HCT116 (cell line): ENCODE results near the gene CHD1L. TPM values are rescaled to one million over a fixed set of nuclear protein-coding genes. Genes with fewer than 3 reads are reported as not detected.

Source experiments
- ATAC-seq: fragments of 200-7000 bp; cut with Tn5 transposase; 2 replicates; pipeline ENCODE4 v1.9.1; 2020; ENCODE audit warnings: mild to moderate bottlenecking, moderate library complexity
- BruUV-seq: library from RNA; stranded (reverse); fragments of 400-500 nt; replicated peaks from 2 replicates; lab custom pipeline; 2021; lab: Mats Ljungman, UMichigan
- CTCF ChIA-PET: fragments of 300-600 bp; sonication (Branson Sonifier 250); formaldehyde crosslinking; loops from one replicate; lab custom pipeline; 2021; ENCODE audit warnings: antibody characterized with exemption; lab: Charles Lee
- POLR2A ChIA-PET: fragments of 300-600, 350-600 bp; sonication (Branson Sonifier 250); formaldehyde crosslinking; loops from one replicate; lab custom pipeline; 2021; ENCODE audit warnings: antibody characterized with exemption; lab: Charles Lee
- RAD21 ChIA-PET, 2 experiments: fragments of 300-600 bp; sonication (Branson Sonifier 250); formaldehyde crosslinking; loops; one replicate each; lab custom pipeline; 2023; ENCODE audit warnings: low total read pairs in 2 of 2; ENCODE audit not compliant: uncharacterized antibody in 2 of 2, unreplicated experiment in 2 of 2, low non-redundant PET in 1 of 2; lab: Charles Lee
- DNase-seq: peaks from one replicate; pipeline ENCODE4 v3.0.0-alpha.2; 2010; ENCODE audit warnings: low read depth, low spot score
- H2AFZ ChIP-seq: fragments of 200-600 bp; shearing (Covaris generic), sonication (generic); 2 replicates; pipeline ENCODE4 v1.6.1; 2017; ENCODE audit warnings: low read depth, mixed run types, mixed read lengths, antibody characterized with exemption, low read length; ENCODE audit not compliant: poor library complexity, severe bottlenecking
- H3K27ac ChIP-seq: 2 replicates; pipeline ENCODE4 v1.5.1; 2012; ENCODE audit warnings: low read depth, low read length
- H3K27me3 ChIP-seq: fragments of 200-600 bp; sonication (generic); 2 replicates; pipeline ENCODE4 v1.6.1; 2016; ENCODE audit warnings: mixed run types, low read length, mixed read lengths; ENCODE audit not compliant: insufficient read depth
- H3K36me3 ChIP-seq, 2 experiments: fragments of 200-500 bp in 1 of 2; fragments of 200-600 bp in 1 of 2; sonication (Bioruptor generic) in 1 of 2; sonication (generic) in 1 of 2; 2 replicates each; pipeline versions ENCODE4 v1.5.1 to v1.6.1; 2014 to 2016; ENCODE audit warnings: low read length in 2 of 2, inconsistent platforms in 1 of 2, mixed read lengths in 1 of 2, mixed run types in 1 of 2; ENCODE audit not compliant: insufficient read depth in 2 of 2, control insufficient read depth in 1 of 2
- H3K4me1 ChIP-seq, 2 experiments: fragments of 200-600 bp in 1 of 2; sonication (generic) in 1 of 2; 2 replicates each; pipeline versions ENCODE4 v1.5.1 to v1.6.1; 2012 to 2017; ENCODE audit warnings: low read length in 2 of 2, inconsistent platforms in 1 of 2, mild to moderate bottlenecking in 1 of 2, mixed read lengths in 1 of 2, mixed run types in 1 of 2, moderate library complexity in 1 of 2; ENCODE audit not compliant: insufficient read depth in 2 of 2, control insufficient read depth in 1 of 2
- H3K4me2 ChIP-seq: fragments of 200-600 bp; sonication (generic); 2 replicates; pipeline ENCODE4 v1.6.1; 2017; ENCODE audit warnings: mixed run types, low read length, mixed read lengths
- H3K4me3 ChIP-seq, 2 experiments: fragments of 200-600 bp in 1 of 2; sonication (generic) in 1 of 2; replicated peaks in 1 of 2; 2 replicates each; pipeline ENCODE4 v1.5.1; 2011 to 2016; ENCODE audit warnings: low read length in 2 of 2, control low read depth in 1 of 2, low read depth in 1 of 2, mild to moderate bottlenecking in 1 of 2, mixed read lengths in 1 of 2, mixed run types in 1 of 2
- H3K79me2 ChIP-seq: fragments of 200-600 bp; sonication (generic); 2 replicates; pipeline ENCODE4 v1.6.1; 2017; ENCODE audit warnings: mild to moderate bottlenecking, mixed run types, low read length, moderate library complexity, mixed read lengths; ENCODE audit not compliant: insufficient read depth
- H3K9ac ChIP-seq: fragments of 200-600 bp; sonication (generic); 2 replicates; pipeline ENCODE4 v1.6.1; 2016; ENCODE audit warnings: low read length, mixed read lengths
- H3K9me2 ChIP-seq: fragments of 200-600 bp; sonication (generic), shearing (Covaris generic); 2 replicates; pipeline ENCODE4 v1.6.1; 2017; ENCODE audit warnings: mixed run types, mild to moderate bottlenecking, moderate library complexity; ENCODE audit not compliant: insufficient read depth
- H3K9me3 ChIP-seq, 2 experiments: fragments of 200-500 bp in 1 of 2; fragments of 200-600 bp in 1 of 2; sonication (Bioruptor generic) in 1 of 2; sonication (generic) in 1 of 2; 2 replicates each; pipeline ENCODE4 v1.6.1; 2014 to 2017; ENCODE audit warnings: low read length in 2 of 2, mixed read lengths in 2 of 2, inconsistent platforms in 1 of 2, low read depth in 1 of 2, mild to moderate bottlenecking in 1 of 2, mixed run types in 1 of 2, moderate library complexity in 1 of 2; ENCODE audit not compliant: control insufficient read depth in 1 of 2, insufficient read depth in 1 of 2
- H4K20me1 ChIP-seq: fragments of 200-600 bp; sonication (generic), shearing (Covaris generic); 2 replicates; pipeline ENCODE4 v1.6.1; 2017; ENCODE audit warnings: mixed run types, mild to moderate bottlenecking, moderate library complexity; ENCODE audit not compliant: insufficient read depth
- CBX3 ChIP-seq: IDR thresholded peaks from 2 replicates; pipeline ENCODE4 v1.6.1; 2012; ENCODE audit warnings: low read depth
- CEBPB ChIP-seq: IDR thresholded peaks from 2 replicates; pipeline ENCODE4 v1.6.1; 2012; ENCODE audit warnings: low read depth
- CTCF ChIP-seq, 3 experiments: fragments of 200-600 bp in 1 of 3; sonication (generic) in 1 of 3; IDR thresholded peaks in 2 of 3; conservative IDR thresholded peaks in 1 of 3; 2 replicates each; pipeline ENCODE4 v1.5.1; 2012 to 2017; ENCODE audit warnings: low read depth in 2 of 3, low read length in 2 of 3, antibody characterized with exemption in 1 of 3, borderline replicate concordance in 1 of 3, control low read depth in 1 of 3, mild to moderate bottlenecking in 1 of 3, mixed read lengths in 1 of 3, mixed run types in 1 of 3, moderate library complexity in 1 of 3; ENCODE audit not compliant: insufficient read depth in 1 of 3
- EGR1 ChIP-seq: IDR thresholded peaks from 2 replicates; pipeline ENCODE4 v1.6.1; 2012; ENCODE audit warnings: low read depth
- ELF1 ChIP-seq: IDR thresholded peaks from 2 replicates; pipeline ENCODE4 v1.6.1; 2012; ENCODE audit warnings: low read depth, borderline replicate concordance
- EZH2 ChIP-seq: fragments of 200-600 bp; sonication (generic); IDR thresholded peaks from 2 replicates; pipeline ENCODE4 v1.6.1; 2017; ENCODE audit warnings: antibody characterized with exemption, mixed run types
- EZH2phosphoT487 ChIP-seq: fragments of 200-600 bp; IDR thresholded peaks from 2 replicates; pipeline ENCODE4 v1.6.1; 2018; ENCODE audit warnings: antibody characterized with exemption, borderline replicate concordance
- FOSL1 ChIP-seq: IDR thresholded peaks from 2 replicates; pipeline ENCODE4 v1.6.1; 2012; ENCODE audit warnings: low read depth
- JUND ChIP-seq: IDR thresholded peaks from 2 replicates; pipeline ENCODE4 v1.6.1; 2012
- POLR2A ChIP-seq: IDR thresholded peaks from 2 replicates; pipeline ENCODE4 v1.7.0; 2011; ENCODE audit warnings: borderline replicate concordance; ENCODE audit not compliant: insufficient read depth, insufficient read length; ENCODE audit errors: extremely low read depth
- POLR2AphosphoS5 ChIP-seq: IDR thresholded peaks from 2 replicates; pipeline ENCODE4 v1.6.1; 2011; ENCODE audit warnings: mild to moderate bottlenecking, low read depth, low read length, moderate library complexity
- REST ChIP-seq: IDR thresholded peaks from 2 replicates; pipeline ENCODE4 v1.6.1; 2012; ENCODE audit warnings: low read depth
- SIN3A ChIP-seq: IDR thresholded peaks from 2 replicates; pipeline ENCODE4 v1.6.1; 2012; ENCODE audit warnings: low read depth
- SRF ChIP-seq: IDR thresholded peaks from 2 replicates; pipeline ENCODE4 v1.6.1; 2012; ENCODE audit warnings: low read depth
- YY1 ChIP-seq: IDR thresholded peaks from 2 replicates; pipeline ENCODE4 v1.6.1; 2011; ENCODE audit warnings: low read length, low read depth, moderate library complexity, mild to moderate bottlenecking; ENCODE audit not compliant: insufficient replicate concordance; ENCODE audit errors: extremely low read depth
- ZFX ChIP-seq: fragments of 450-650 bp; IDR thresholded peaks from 2 replicates; pipeline ENCODE4 v1.6.1; 2017
- ZNF274 ChIP-seq: fragments of 200-500 bp; sonication (Bioruptor generic); IDR thresholded peaks from 2 replicates; pipeline ENCODE4 v1.6.1; 2014; ENCODE audit warnings: mild to moderate bottlenecking, low read depth, low read length, inconsistent platforms
- intact Hi-C: fragments of 100-400 bp; cut with micrococcal nuclease; formaldehyde crosslinking; loops from 2 replicates; pipeline ENCODE4 v1.10.0; 2022
- total RNA-seq: library from RNA; stranded (reverse); gene quantifications from one replicate; pipeline ENCODE4 v1.2.1, GENCODE V29; 2021; ENCODE audit not compliant: unreplicated experiment
- TF ChIP-seq, protein P1 (sequence below): IDR thresholded peaks from 2 replicates; pipeline ENCODE4 v1.6.1; 2012
- TF ChIP-seq, protein P2 (sequence below): IDR thresholded peaks from 2 replicates; pipeline ENCODE4 v1.6.1; 2012
- TF ChIP-seq, protein P3 (sequence below): IDR thresholded peaks from 2 replicates; pipeline ENCODE4 v1.6.1; 2011; ENCODE audit warnings: mild to moderate bottlenecking, low read length, moderate library complexity; ENCODE audit not compliant: insufficient replicate concordance; ENCODE audit errors: extremely low read depth

The CHD1L gene
- total RNA-seq, 1 experiment from 2014 or later, result 52.0 TPM

- POLR2A ChIA-PET, result no interaction called here
- intact Hi-C loops, result no loop called here
- H3K4me3 ChIP-seq, result no peak overlapping the region
- H3K4me2 ChIP-seq, result no peak overlapping the region
- H3K9me2 ChIP-seq, result no peaks in the 10 kb centered on the region
- H2AFZ ChIP-seq, result no peak overlapping the region
- H3K36me3 ChIP-seq, result peaks cover 8 to 9% of the 10 kb centered on the region in 2 experiments; a peak in 2 of 4 replicates
- peaks cover 10% of the 10 kb centered on the region; the same call in 1 of the 2 replicates for H4K20me1 ChIP-seq
- no peak overlapping the region for H3K27ac ChIP-seq
- TF ChIP-seq ELF1 (no peak), SRF (no peak), JUND (no peak), FOSL1 (no peak), SIN3A (no peak), EGR1 (no peak), CTCF (IDR thresholded peaks at IDR 0.05 in 2 of 3, conservative IDR thresholded peaks at IDR 0.05 in 1 of 3; ENCODE audit: borderline replicate concordance in 1 of 3, insufficient read depth in 1 of 3, low read depth in 2 of 3, low read length in 2 of 3) (no peak), POLR2A (no peak), CBX3 (no peak), REST (no peak), ZFX (no peak), ZNF274 (no peak), EZH2 (no peak), CEBPB (no peak), EZH2phosphoT487 (no peak), YY1 (no peak), POLR2AphosphoS5 (no peak)
- TF ChIP-seq, protein P1, sequence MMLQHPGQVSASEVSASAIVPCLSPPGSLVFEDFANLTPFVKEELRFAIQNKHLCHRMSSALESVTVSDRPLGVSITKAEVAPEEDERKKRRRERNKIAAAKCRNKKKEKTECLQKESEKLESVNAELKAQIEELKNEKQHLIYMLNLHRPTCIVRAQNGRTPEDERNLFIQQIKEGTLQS, result no peak
- TF ChIP-seq, protein P2, sequence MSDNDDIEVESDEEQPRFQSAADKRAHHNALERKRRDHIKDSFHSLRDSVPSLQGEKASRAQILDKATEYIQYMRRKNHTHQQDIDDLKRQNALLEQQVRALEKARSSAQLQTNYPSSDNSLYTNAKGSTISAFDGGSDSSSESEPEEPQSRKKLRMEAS, result no peak
- TF ChIP-seq, protein P3, sequence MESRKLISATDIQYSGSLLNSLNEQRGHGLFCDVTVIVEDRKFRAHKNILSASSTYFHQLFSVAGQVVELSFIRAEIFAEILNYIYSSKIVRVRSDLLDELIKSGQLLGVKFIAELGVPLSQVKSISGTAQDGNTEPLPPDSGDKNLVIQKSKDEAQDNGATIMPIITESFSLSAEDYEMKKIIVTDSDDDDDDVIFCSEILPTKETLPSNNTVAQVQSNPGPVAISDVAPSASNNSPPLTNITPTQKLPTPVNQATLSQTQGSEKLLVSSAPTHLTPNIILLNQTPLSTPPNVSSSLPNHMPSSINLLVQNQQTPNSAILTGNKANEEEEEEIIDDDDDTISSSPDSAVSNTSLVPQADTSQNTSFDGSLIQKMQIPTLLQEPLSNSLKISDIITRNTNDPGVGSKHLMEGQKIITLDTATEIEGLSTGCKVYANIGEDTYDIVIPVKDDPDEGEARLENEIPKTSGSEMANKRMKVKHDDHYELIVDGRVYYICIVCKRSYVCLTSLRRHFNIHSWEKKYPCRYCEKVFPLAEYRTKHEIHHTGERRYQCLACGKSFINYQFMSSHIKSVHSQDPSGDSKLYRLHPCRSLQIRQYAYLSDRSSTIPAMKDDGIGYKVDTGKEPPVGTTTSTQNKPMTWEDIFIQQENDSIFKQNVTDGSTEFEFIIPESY, result no peak
- TF ChIP-seq, all 23 proteins: peak for 0
- no TSS peak for BruUV-seq
- RAD21 ChIA-PET, result no interaction called here
- no peak for DNase-seq
- Histone ChIP-seq H3K27me3 (no peaks in the 10 kb centered on the region), H3K9ac (no peak overlapping the region), H3K4me1 (peaks cover 0 to under 1% of the 10 kb centered on the region in 2 experiments; a peak in 1 of 4 replicates), H3K79me2 (peaks cover 92% of the 10 kb centered on the region), H3K9me3 (no peaks in the 10 kb centered on the region)
- no peak for ATAC-seq
- CTCF ChIA-PET, result interaction anchor here (2.0 kb wide), 1 partner anchor 10 kb away, joined by 7 read pairs; the partner anchor contains the start of gene CHD1L
Measured at GRCh38 chr1:147252540-147252939, 10.1 kb downstream of the CHD1L start.
